SK-N-MC (cell line): ENCODE results near the gene PYGB.

Source experiments
- DNase-seq: peaks from one replicate; pipeline ENCODE4 v3.0.0-alpha.2; 2011; ENCODE audit warnings: low read depth, low spot score
- H3K27ac ChIP-seq: fragments of 200-600 bp; sonication (generic); 2 replicates; pipeline ENCODE4 v1.5.1; 2016; ENCODE audit warnings: mixed run types
- H3K36me3 ChIP-seq: fragments of 200-600 bp; sonication (generic); 2 replicates; pipeline ENCODE4 v1.6.1; 2017; ENCODE audit warnings: antibody characterized with exemption, low read length, mixed read lengths; ENCODE audit not compliant: insufficient read depth
- H3K4me3 ChIP-seq: fragments of 200-600 bp; sonication (generic); 2 replicates; pipeline ENCODE4 v1.5.1; 2016
- H3K9ac ChIP-seq: fragments of 200-600 bp; sonication (generic); 2 replicates; pipeline ENCODE4 v1.8.0; 2017; ENCODE audit warnings: mixed run types, mixed read lengths; ENCODE audit not compliant: insufficient read length
- H3K9me3 ChIP-seq: fragments of 200-600 bp; sonication (generic); 2 replicates; pipeline ENCODE4 v1.6.1; 2017; ENCODE audit warnings: low read depth, mild to moderate bottlenecking, antibody characterized with exemption, low read length, moderate library complexity, mixed read lengths
- EZH2 ChIP-seq: fragments of 200-600 bp; sonication (generic); IDR thresholded peaks from one replicate; pipeline ENCODE4 v1.6.1; 2017; ENCODE audit warnings: antibody characterized with exemption
- FOXP2 ChIP-seq: optimal IDR thresholded peaks from 2 replicates; pipeline ENCODE3; 2011; ENCODE audit warnings: mild to moderate bottlenecking, moderate library complexity; ENCODE audit not compliant: insufficient read depth; ENCODE audit errors: extremely low read length, control extremely low read depth
- POLR2AphosphoS5 ChIP-seq: IDR thresholded peaks from 2 replicates; pipeline ENCODE4 v1.6.1; 2012; ENCODE audit warnings: mild to moderate bottlenecking, low read depth, low read length, borderline replicate concordance

Gene PYGB

DNA sequence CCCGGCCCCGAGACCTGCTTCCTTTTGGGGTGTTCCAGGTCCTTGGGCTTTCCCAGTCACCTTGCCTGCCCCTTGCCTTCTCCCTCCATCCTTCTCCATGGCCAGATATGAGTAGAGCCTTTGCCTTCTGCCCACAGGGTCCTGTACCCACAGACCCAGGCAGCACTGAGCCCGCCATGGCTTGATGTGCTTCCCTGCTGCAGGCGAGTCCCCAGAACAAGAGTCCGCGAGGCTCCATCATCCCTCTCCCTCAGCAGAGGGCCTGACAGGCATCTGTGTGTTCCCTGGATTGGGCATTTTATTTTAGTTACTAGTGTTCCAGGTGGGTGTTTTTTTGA, 21.9 kb downstream of the PYGB start:
- Histone ChIP-seq H3K36me3 (no peaks in the 10 kb centered on the region; the same call in 1 of the 2 replicates), H3K4me3 (no peak overlapping the region), H3K9ac (no peak overlapping the region), H3K27ac (no peak overlapping the region), H3K9me3 (no peaks in the 10 kb centered on the region)
- TF ChIP-seq EZH2 = no peak
- no peak for TF ChIP-seq FOXP2
- no peak for TF ChIP-seq POLR2AphosphoS5
- DNase-seq = no peak

- TF ChIP-seq POLR2AphosphoS5 = no peak
- no peak for TF ChIP-seq FOXP2
- no peak for TF ChIP-seq EZH2
These were observed 23.0 kb downstream of the PYGB start for GRCh38 chr20:25270829-25271251.

GRCh38 chr20:25271486-25272222, 23.8 kb downstream of the PYGB start:
- no peak overlapping the region for H3K27ac ChIP-seq
- H3K9me3 ChIP-seq = no peaks in the 10 kb centered on the region
- no peak for TF ChIP-seq FOXP2
- TF ChIP-seq POLR2AphosphoS5 = no peak
- TF ChIP-seq EZH2 = no peak
- no peaks in the 10 kb centered on the region; the same call in 1 of the 2 replicates for H3K36me3 ChIP-seq
- no peak overlapping the region for H3K4me3 ChIP-seq
- H3K9ac ChIP-seq = no peak overlapping the region
- no peak for DNase-seq

More at GRCh38 chr20:25270829-25271251, 23.0 kb downstream of the PYGB start:
- H3K27ac ChIP-seq = no peak overlapping the region
- no peaks in the 10 kb centered on the region for H3K9me3 ChIP-seq
- H3K9ac ChIP-seq = no peak overlapping the region
- no peaks in the 10 kb centered on the region; the same call in 1 of the 2 replicates for H3K36me3 ChIP-seq
- no peak for DNase-seq
- H3K4me3 ChIP-seq = no peak overlapping the region

GRCh38 chr20:25272223-25273000, 24.5 kb downstream of the PYGB start:
- H3K9me3 ChIP-seq = no peaks in the 10 kb centered on the region
- H3K9ac ChIP-seq = no peak overlapping the region
- no peaks in the 10 kb centered on the region; the same call in 1 of the 2 replicates for H3K36me3 ChIP-seq
- H3K27ac ChIP-seq = no peak overlapping the region
- no peak for TF ChIP-seq POLR2AphosphoS5
- TF ChIP-seq EZH2 = no peak
- no peak for TF ChIP-seq FOXP2
- no peak overlapping the region for H3K4me3 ChIP-seq
- no peak for DNase-seq

DNA sequence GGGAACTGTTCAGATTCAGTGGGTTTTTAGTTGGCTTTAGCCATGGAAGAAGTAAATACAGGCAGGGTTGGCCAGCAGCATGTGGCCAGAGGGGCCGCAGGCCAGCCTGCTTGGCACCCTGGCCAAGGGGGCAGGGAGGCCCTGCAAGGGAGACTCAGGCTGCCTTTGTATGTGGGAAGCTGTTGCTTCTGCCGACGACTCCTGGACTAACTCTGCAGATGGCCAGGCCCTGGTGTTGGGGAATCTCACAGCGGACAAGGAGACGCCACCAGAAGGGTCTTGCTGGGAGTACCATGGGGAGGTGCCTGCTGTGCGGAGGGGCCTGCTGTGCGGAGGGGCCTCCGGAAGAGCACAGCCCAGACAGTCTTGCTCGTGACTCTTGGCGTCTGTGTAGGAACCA, 25.2 kb downstream of the PYGB start:
- Histone ChIP-seq H3K27ac (no peak overlapping the region), H3K36me3 (no peaks in the 10 kb centered on the region; the same call in 1 of the 2 replicates), H3K9me3 (no peaks in the 10 kb centered on the region), H3K9ac (no peak overlapping the region), H3K4me3 (no peak overlapping the region)
- DNase-seq = no peak
- TF ChIP-seq FOXP2 (no peak), POLR2AphosphoS5 (no peak), EZH2 (no peak)

- H3K36me3 ChIP-seq = no peaks in the 10 kb centered on the region; the same call in 1 of the 2 replicates
These were observed 25.9 kb downstream of the PYGB start for GRCh38 chr20:25273541-25274358.

DNA sequence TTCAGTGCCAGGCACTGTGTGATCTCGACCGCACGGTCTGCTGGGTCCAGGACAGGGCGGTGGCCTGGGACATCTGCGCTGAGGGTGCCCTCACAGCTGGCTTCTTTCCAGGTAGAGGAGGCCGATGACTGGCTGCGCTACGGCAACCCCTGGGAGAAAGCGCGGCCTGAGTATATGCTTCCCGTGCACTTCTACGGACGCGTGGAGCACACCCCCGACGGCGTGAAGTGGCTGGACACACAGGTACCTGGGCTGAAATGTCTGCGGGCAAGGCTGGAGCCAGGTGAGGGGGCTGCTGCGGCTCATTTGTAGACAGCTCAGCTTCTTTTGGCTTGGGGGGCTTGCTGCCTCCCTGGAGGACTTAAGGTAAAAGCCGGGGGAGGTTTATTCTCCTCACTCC, 26.6 kb downstream of the PYGB start:
- TF ChIP-seq FOXP2 = no peak
- Histone ChIP-seq H3K9ac (no peak overlapping the region), H3K36me3 (no peaks in the 10 kb centered on the region; the same call in 1 of the 2 replicates), H3K4me3 (no peak overlapping the region), H3K27ac (no peak overlapping the region), H3K9me3 (no peaks in the 10 kb centered on the region)
- DNase-seq = no peak

More at GRCh38 chr20:25273541-25274358, 25.9 kb downstream of the PYGB start:
- Histone ChIP-seq H3K9ac (no peak overlapping the region), H3K4me3 (no peak overlapping the region), H3K27ac (no peak overlapping the region), H3K9me3 (no peaks in the 10 kb centered on the region)
- no peak for TF ChIP-seq POLR2AphosphoS5
- TF ChIP-seq FOXP2 = no peak
- no peak for TF ChIP-seq EZH2
- DNase-seq = no peak
